ENCODE results near the gene HOXA9. TPM values are rescaled to one million over a fixed set of nuclear protein-coding genes. Genes with fewer than 3 reads are reported as not detected.

Gene HOXA9
- total and polyA plus RNA-seq, 7 donors, result 13.0 to 35.7 (median 21.6) TPM

- Histone ChIP-seq H3K4me3 (peak overlapping the region in 2 of 4 donors; percentile 4 to 14), H3K27me3 (no peaks in the 10 kb centered on the region), H3K36me3 (peaks cover 0 to 6% (median 2%) of the 10 kb centered on the region in 4 donors), H3K27ac (peak overlapping the region; percentile 72 to 99 (median 92)), H3K9me3 (no peaks in the 10 kb centered on the region), H3K4me1 (peaks cover 0 to 66% (median 49%) of the 10 kb centered on the region in 4 donors)
- 20 to 66% methylated on average over 7 of the region's 7 CpGs for WGBS, 2 donors
- DNase-seq, result no peak
- no peak for TF ChIP-seq POLR2AphosphoS5 (IDR thresholded peaks at IDR 0.05)
- no peak for TF ChIP-seq EP300 (IDR thresholded peaks at IDR 0.05)
- no peak for TF ChIP-seq POLR2A (IDR thresholded peaks at IDR 0.05)
- no peak for TF ChIP-seq CTCF (IDR thresholded peaks at IDR 0.05)
- intact Hi-C loops (cut with DNase I), result no loop called here
Measured at GRCh38 chr7:27121684-27122076, 43.7 kb downstream of the HOXA9 start.

- TF ChIP-seq EP300 (IDR thresholded peaks at IDR 0.05) (no peak), POLR2AphosphoS5 (IDR thresholded peaks at IDR 0.05) (no peak), CTCF (IDR thresholded peaks at IDR 0.05) (no peak), POLR2A (IDR thresholded peaks at IDR 0.05) (no peak)
- no peaks in the 10 kb centered on the region for H3K9me3 ChIP-seq
- H3K27me3 ChIP-seq, result no peaks in the 10 kb centered on the region
- peaks cover 0 to 71% (median 58%) of the 10 kb centered on the region in 4 donors for H3K4me1 ChIP-seq
- intact Hi-C loops (cut with DNase I), result no loop called here
- H3K36me3 ChIP-seq, result peaks cover 0 to 6% (median 2%) of the 10 kb centered on the region in 4 donors
- H3K4me3 ChIP-seq, result no peak overlapping the region
- WGBS, 2 donors, result 14 to 37% methylated on average over 1 of the region's 1 CpG
- H3K27ac ChIP-seq, result peak overlapping the region; percentile 93 to 99 (median 94)
- DNase-seq, result no peak
Measured at GRCh38 chr7:27119412-27119911, 45.9 kb downstream of the HOXA9 start.

GRCh38 chr7:27118580-27118979 lies 46.8 kb downstream of the HOXA9 start:
- no peak for DNase-seq

GRCh38 chr7:27117887-27118491 lies 47.3 kb downstream of the HOXA9 start:
- peak overlapping the region; percentile 93 to 99 (median 94) for H3K27ac ChIP-seq
- intact Hi-C loops (cut with DNase I), result no loop called here
- peak; percentile 64 for DNase-seq
- H3K9me3 ChIP-seq, result no peaks in the 10 kb centered on the region
- 15 to 57% methylated on average over 19 of the region's 19 CpGs for WGBS, 2 donors
- no peaks in the 10 kb centered on the region for H3K27me3 ChIP-seq
- TF ChIP-seq POLR2A (IDR thresholded peaks at IDR 0.05) (peak in 1 of 2 donors; percentile 9), POLR2AphosphoS5 (IDR thresholded peaks at IDR 0.05) (peak in 2 of 4 donors; percentile 22 to 31), EP300 (IDR thresholded peaks at IDR 0.05) (no peak), CTCF (IDR thresholded peaks at IDR 0.05) (no peak)
- peak overlapping the region; percentile 11 to 60 (median 47) for H3K4me3 ChIP-seq
- peaks cover 0 to 6% (median 2%) of the 10 kb centered on the region in 4 donors for H3K36me3 ChIP-seq
- peaks cover 0 to 71% (median 58%) of the 10 kb centered on the region in 4 donors for H3K4me1 ChIP-seq

More at GRCh38 chr7:27118580-27118979, 46.8 kb downstream of the HOXA9 start:
- Histone ChIP-seq H3K4me1 (peaks cover 0 to 71% (median 56%) of the 10 kb centered on the region in 4 donors), H3K27ac (peak overlapping the region; percentile 93 to 99 (median 94)), H3K36me3 (peaks cover 0 to 6% (median 2%) of the 10 kb centered on the region in 4 donors), H3K9me3 (no peaks in the 10 kb centered on the region), H3K4me3 (peak overlapping the region in 1 of 4 donors; percentile 60), H3K27me3 (no peaks in the 10 kb centered on the region)
- TF ChIP-seq POLR2AphosphoS5 (IDR thresholded peaks at IDR 0.05) (no peak), POLR2A (IDR thresholded peaks at IDR 0.05) (no peak), CTCF (IDR thresholded peaks at IDR 0.05) (no peak), EP300 (IDR thresholded peaks at IDR 0.05) (no peak)
- intact Hi-C loops (cut with DNase I), result no loop called here
- WGBS, 2 donors, result 16 to 56% methylated on average over 3 of the region's 3 CpGs

All from sigmoid colon (tissue), 7 donors.